Nephron (organoid): ENCODE data around the gene MRGPRX1.
"Not testable (repeated sequence)": the region's sequence is repeated elsewhere in the genome, so short reads cannot be mapped to it uniquely, and the experiment has no call there.

Experiments
- H3K27ac Mint-ChIP-seq, 3 experiments: 2 replicates each; pipeline ENCODE4 v1.8.0; 2020; ENCODE audit warnings: mixed read lengths in 3 of 3, mild to moderate bottlenecking in 2 of 3, moderate library complexity in 1 of 3
- H3K27me3 Mint-ChIP-seq: 2 replicates; pipeline ENCODE4 v1.8.0; 2021; ENCODE audit warnings: low read depth, mild to moderate bottlenecking, moderate library complexity, mixed read lengths
- H3K36me3 Mint-ChIP-seq: 2 replicates; pipeline ENCODE4 v1.8.0; 2020; ENCODE audit warnings: low read depth, mixed read lengths
- H3K4me1 Mint-ChIP-seq: 2 replicates; pipeline ENCODE4 v1.8.0; 2020; ENCODE audit warnings: mixed read lengths
- H3K4me3 Mint-ChIP-seq, 3 experiments: 2 replicates each; pipeline ENCODE4 v1.8.0; 2020; ENCODE audit warnings: mild to moderate bottlenecking in 3 of 3, mixed read lengths in 3 of 3, moderate library complexity in 2 of 3
- H3K9me3 Mint-ChIP-seq: 2 replicates; pipeline ENCODE4 v1.8.0; 2020; ENCODE audit warnings: mixed read lengths
- TF ChIP-seq, protein P1 (sequence below), 3 experiments: fragments of 200-600 bp; sonication (generic); IDR thresholded peaks; one replicate each; pipeline ENCODE4 v1.5.0; 2021; ENCODE audit warnings: antibody characterized with exemption in 3 of 3; ENCODE audit not compliant: unreplicated experiment in 3 of 3

MRGPRX1 gene

DNA sequence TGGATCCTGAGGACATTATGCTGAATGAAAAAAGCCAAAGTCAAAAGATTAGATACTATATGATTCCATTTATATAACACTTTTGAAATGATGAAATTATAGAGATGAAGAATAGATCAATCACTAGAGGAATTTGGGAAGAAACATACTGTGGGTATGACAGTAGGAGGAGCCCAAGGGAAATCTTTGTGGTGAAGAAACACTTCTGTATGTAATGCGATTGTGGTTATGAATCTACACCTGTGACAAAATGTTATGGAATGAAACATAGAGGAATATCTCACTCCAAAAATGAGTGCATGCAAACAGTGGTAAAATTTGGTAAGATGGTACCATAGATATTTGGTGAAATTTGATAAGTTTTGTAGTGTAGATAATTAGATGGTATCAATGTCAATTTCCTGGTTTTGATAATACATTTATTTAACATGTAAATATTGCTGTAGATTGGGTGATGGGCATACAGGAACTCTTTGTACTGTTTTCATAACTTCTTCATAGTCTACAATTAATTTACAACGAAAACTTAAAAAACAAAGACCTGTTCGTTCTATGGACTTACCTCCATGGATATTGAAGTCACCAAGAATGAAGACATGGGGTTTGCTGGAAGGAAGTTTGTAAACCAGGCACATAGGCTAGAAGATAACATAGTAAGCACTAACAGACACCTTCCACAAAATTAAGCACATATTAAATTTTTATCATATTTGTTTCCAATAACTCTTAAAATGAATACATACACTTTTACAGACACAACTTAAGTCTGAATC lies 11.5 kb downstream of the MRGPRX1 start:
- TF ChIP-seq, protein P1, sequence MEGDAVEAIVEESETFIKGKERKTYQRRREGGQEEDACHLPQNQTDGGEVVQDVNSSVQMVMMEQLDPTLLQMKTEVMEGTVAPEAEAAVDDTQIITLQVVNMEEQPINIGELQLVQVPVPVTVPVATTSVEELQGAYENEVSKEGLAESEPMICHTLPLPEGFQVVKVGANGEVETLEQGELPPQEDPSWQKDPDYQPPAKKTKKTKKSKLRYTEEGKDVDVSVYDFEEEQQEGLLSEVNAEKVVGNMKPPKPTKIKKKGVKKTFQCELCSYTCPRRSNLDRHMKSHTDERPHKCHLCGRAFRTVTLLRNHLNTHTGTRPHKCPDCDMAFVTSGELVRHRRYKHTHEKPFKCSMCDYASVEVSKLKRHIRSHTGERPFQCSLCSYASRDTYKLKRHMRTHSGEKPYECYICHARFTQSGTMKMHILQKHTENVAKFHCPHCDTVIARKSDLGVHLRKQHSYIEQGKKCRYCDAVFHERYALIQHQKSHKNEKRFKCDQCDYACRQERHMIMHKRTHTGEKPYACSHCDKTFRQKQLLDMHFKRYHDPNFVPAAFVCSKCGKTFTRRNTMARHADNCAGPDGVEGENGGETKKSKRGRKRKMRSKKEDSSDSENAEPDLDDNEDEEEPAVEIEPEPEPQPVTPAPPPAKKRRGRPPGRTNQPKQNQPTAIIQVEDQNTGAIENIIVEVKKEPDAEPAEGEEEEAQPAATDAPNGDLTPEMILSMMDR (IDR thresholded peaks at IDR 0.05; ENCODE audit: unreplicated experiment in 3 of 3): no peak
- no peaks in the 10 kb centered on the region for H3K4me1 Mint-ChIP-seq
- H3K4me3 Mint-ChIP-seq: no peak overlapping the region
- H3K27me3 Mint-ChIP-seq: no peaks in the 10 kb centered on the region
- no peak overlapping the region for H3K27ac Mint-ChIP-seq
- H3K9me3 Mint-ChIP-seq: peaks cover 10% of the 10 kb centered on the region
- no peaks in the 10 kb centered on the region for H3K36me3 Mint-ChIP-seq

DNA sequence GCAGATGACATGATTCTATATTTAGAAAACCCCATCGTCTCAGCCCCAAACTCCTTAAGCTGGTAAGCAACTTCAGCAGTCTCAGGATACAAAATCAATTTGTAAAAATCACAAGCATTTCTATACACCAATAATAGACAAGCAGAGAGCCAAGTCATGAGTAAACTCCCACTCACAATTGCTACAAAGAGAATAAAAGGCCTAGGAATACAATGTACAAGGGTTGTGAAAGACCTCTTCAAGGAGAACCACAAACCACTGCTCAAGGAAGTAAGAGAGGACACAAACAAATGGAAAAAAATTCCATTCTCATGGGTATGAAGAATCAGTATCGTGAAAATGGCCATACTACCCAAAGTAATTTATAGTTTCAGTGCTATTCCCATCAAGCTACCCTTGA lies 13.8 kb downstream of the MRGPRX1 start:
- not testable (repeated sequence) for H3K9me3 Mint-ChIP-seq, H3K4me1 Mint-ChIP-seq, H3K36me3 Mint-ChIP-seq, H3K4me3 Mint-ChIP-seq, H3K27ac Mint-ChIP-seq, H3K27me3 Mint-ChIP-seq

DNA sequence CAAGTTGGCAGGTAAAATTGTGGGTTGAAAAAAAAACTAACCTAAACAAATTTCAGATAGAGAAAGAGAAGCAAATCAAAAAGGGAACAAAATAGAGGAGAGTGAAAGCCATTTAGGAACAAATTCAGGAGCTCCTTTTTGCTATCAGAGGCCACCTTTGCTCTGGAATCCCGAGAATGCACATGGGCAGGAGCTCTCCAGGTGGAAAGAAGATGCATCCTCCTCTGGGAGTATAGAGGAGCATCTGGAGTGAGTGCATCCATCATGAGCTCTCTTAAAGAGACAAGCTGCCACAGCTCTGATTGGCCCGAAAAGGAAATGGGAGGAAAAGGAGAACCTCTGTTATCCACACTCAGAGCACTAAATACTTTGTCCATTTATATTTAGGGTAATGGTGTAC lies 26.3 kb downstream of the MRGPRX1 start:
- TF ChIP-seq, protein P1 (IDR thresholded peaks at IDR 0.05; ENCODE audit: unreplicated experiment in 3 of 3): no peak
- Mint-ChIP-seq H3K27me3 (no peaks in the 10 kb centered on the region), H3K27ac (no peak overlapping the region), H3K36me3 (no peaks in the 10 kb centered on the region), H3K4me1 (no peaks in the 10 kb centered on the region), H3K9me3 (no peaks in the 10 kb centered on the region), H3K4me3 (no peak overlapping the region)

DNA sequence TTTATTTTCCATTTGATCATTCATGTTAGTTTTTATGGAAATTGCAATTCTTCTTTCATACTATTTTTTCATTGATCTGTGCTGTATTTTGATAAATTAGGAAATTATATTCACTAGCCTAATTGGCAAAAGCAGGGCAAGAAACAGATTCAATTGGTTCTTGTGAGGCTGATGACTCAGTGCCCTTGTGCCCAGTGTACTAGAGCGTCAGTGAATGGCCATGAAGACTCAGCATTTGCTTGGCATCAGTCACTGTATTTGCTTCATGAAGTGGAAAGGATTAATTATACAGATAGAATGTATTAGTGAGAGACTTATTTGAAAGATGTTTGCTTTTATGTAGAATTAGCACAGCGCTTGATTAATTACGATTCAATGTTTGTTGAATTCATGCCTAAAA lies 31.8 kb downstream of the MRGPRX1 start:
- peaks cover 7% of the 10 kb centered on the region for H3K27me3 Mint-ChIP-seq
- H3K4me1 Mint-ChIP-seq: no peaks in the 10 kb centered on the region
- TF ChIP-seq, protein P1 (IDR thresholded peaks at IDR 0.05; ENCODE audit: unreplicated experiment in 3 of 3): no peak
- no peaks in the 10 kb centered on the region for H3K36me3 Mint-ChIP-seq
- no peaks in the 10 kb centered on the region for H3K9me3 Mint-ChIP-seq
- H3K4me3 Mint-ChIP-seq: no peak overlapping the region
- no peak overlapping the region for H3K27ac Mint-ChIP-seq

DNA sequence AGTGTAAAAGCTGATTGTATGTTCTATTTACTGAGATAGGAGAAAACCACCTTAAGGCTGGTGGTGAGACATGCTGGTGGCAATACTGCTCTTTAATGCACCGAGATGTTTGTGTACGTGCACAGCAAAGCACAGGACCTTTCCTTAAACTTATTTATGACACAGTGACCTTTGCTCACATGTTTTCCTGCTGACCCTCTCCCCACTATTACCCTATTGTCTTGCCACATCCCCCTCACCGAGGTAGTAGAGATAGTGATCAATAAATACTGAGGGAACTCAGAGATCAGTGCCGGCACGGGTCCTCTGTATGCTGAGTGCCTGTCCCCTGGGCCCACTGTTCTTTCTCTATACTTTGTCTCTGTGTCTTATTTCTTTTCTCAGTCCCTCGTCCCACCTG lies 38.6 kb downstream of the MRGPRX1 start:
- not testable (repeated sequence) for H3K4me3 Mint-ChIP-seq, H3K4me1 Mint-ChIP-seq, H3K9me3 Mint-ChIP-seq, H3K36me3 Mint-ChIP-seq
- H3K27ac Mint-ChIP-seq: peak overlapping the region in 1 of 3 experiments; percentile 31
- peaks cover 15% of the 10 kb centered on the region for H3K27me3 Mint-ChIP-seq

DNA sequence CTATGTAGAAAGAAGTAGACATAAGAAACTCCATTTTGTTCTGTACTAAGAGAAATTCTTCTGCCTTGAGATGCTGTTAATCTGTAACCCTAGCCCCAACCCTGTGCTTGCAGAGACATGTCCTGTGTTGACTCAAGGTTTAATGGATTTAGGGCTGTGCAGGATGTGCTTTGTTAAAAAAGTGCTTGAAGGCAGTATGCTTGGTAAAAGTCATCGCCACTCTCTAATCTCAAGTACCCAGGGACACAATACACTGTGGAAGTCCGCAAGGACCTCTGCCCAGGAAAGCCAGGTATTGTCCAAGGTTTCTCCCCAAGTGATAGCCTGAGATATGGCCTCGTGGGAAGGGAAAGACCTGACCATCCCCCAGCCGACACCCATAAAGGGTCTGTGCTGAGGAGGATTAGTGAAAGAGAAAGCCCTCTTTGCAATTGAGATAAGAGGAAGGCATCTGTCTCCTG lies 39.0 kb downstream of the MRGPRX1 start:
- not testable (repeated sequence) for H3K36me3 Mint-ChIP-seq, H3K9me3 Mint-ChIP-seq, H3K4me3 Mint-ChIP-seq, H3K4me1 Mint-ChIP-seq
- peaks cover 15% of the 10 kb centered on the region for H3K27me3 Mint-ChIP-seq
- peak overlapping the region in 1 of 3 experiments; percentile 31 for H3K27ac Mint-ChIP-seq

DNA sequence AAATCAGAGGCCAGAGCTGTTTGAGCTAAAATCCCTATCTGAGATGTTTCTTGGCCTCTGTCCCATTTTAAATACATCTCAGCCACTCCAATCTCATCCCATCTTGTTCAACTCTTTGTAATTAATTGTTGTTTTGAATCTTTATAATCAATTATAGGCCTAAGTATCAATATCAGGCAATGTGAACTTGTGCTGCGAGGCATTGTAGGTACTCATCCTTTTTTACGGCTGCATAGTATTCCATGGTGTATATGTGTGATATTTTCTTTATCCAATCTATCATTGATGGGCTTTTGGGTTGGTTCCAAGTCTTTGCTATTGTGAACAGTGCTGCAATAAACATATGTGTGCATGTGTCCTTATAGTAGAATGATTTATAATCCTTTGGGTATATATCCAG lies 47.5 kb downstream of the MRGPRX1 start:
- H3K4me1 Mint-ChIP-seq, H3K4me3 Mint-ChIP-seq, H3K36me3 Mint-ChIP-seq, H3K27ac Mint-ChIP-seq: not testable (repeated sequence)
- Mint-ChIP-seq H3K27me3 (peaks cover 21% of the 10 kb centered on the region), H3K9me3 (peaks cover 16% of the 10 kb centered on the region)

DNA sequence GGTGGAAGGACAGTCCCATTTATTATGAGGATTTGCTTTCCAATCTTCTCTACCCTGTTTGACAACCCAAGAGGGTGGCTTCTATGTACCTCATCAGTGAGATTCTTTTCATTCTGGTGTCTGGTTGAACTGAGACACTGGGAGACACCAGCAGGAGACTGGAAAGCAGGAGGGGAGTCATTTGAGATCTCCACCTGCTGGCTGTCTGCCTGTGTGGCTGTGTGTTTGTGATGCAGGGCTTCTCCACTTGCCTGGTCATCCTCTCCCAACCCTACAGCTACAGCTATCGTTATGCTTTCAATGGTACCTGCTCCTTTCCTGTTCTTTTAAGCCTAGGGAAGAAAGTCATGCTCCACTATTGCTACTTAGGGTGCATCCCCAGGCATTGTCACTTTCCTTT lies 48.6 kb downstream of the MRGPRX1 start:
- Mint-ChIP-seq H3K9me3 (peaks cover 16% of the 10 kb centered on the region), H3K4me1 (no peaks in the 10 kb centered on the region), H3K27me3 (peaks cover 21% of the 10 kb centered on the region), H3K27ac (no peak overlapping the region), H3K4me3 (no peak overlapping the region), H3K36me3 (no peaks in the 10 kb centered on the region)
- TF ChIP-seq, protein P1 (IDR thresholded peaks at IDR 0.05; ENCODE audit: unreplicated experiment in 3 of 3): no peak
